ENCODE data around the gene IRAK1BP1.
A peak's percentile ranks its signal among the peaks of the same experiment; 100 is the strongest.
"Not testable (repeated sequence)": the region's sequence is repeated elsewhere in the genome, so short reads cannot be mapped to it uniquely, and the experiment has no call there.

IRAK1BP1 gene

DNA sequence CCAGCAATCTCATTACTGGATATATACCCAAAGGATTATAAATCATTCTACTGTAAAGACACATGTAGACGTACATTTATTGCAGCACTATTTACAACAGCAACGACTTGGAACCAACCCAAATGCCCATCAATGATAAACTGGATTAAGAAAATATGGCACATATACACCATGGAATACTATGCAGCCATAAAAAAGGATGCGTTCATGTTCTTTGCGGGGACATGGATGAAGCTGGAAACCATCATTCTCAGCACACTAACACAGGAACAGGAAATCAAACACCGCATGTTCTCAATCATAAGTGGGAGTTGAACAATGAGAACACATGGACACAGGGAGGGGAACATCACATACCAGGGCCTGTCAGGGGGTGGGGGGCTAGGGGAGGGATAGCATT, 22.6 kb downstream of the IRAK1BP1 start:
- DNase-seq (ENCODE audit: low spot score), result not testable (repeated sequence)

DNA sequence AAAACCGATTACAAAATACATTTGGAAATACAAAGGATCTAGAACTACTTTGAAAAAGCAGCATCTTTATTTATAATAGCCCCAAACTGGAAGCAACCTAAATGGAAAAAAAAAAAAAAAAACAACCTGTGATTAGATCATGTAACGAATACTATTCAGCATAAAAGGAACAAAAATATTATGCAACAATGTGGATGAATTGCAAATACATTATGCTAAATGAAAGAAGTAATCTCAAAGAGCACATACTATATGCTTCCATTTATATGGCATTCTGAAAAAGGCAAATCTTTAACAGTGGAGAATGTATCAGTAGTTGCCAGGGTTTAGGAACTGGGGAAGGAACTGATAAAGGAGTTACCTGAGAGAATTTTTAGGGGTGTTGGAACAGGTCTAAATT, 28.9 kb downstream of the IRAK1BP1 start:
- no peak for DNase-seq (ENCODE audit: low spot score)

DNA sequence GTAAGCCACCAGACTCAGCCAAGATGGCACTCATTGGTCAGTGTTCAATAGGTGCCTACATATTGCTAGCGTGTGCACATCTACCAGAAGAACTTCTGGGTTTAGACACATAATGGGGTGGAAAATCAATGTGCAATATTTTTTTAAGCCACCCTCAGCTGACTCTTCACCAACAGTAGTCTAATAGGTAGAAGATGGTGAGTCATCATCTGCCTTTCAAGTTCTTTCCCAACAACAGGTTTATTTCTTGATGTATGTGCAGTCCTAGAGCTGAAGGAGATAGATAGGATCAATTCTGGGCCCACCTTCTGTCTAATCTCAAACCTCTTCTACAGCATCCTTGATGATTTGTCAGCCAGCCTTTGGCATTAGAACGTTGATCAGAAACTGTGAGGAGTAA, 41.3 kb downstream of the IRAK1BP1 start:
- no peak for DNase-seq (ENCODE audit: low spot score)

DNA sequence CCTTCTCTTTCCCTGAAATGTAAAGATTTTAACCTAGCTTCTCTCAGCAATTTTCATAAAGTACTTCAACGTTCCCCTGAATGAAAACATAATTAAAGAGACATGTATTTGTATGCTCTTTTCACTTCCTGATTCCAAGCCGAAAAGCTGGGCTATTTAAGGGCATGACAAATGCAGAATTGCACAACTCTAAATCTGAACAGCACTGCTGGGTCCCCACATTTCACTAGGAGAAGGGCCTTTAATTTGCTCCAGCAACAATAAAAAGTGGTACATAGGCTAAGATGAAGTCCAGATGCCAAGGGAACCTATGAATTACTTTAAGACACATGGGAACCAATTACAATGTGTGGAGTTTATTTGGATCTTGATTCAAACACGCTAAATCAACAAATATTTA, 42.0 kb downstream of the IRAK1BP1 start:
- DNase-seq (ENCODE audit: low spot score), result no peak

GRCh38 chr6:78910010-78910409, 42.7 kb downstream of the IRAK1BP1 start:
- DNase-seq (ENCODE audit: low spot score), result no peak

GRCh38 chr6:78910591-78911171, 43.3 kb downstream of the IRAK1BP1 start:
- peak; percentile 11 for DNase-seq (ENCODE audit: low spot score)

DNA sequence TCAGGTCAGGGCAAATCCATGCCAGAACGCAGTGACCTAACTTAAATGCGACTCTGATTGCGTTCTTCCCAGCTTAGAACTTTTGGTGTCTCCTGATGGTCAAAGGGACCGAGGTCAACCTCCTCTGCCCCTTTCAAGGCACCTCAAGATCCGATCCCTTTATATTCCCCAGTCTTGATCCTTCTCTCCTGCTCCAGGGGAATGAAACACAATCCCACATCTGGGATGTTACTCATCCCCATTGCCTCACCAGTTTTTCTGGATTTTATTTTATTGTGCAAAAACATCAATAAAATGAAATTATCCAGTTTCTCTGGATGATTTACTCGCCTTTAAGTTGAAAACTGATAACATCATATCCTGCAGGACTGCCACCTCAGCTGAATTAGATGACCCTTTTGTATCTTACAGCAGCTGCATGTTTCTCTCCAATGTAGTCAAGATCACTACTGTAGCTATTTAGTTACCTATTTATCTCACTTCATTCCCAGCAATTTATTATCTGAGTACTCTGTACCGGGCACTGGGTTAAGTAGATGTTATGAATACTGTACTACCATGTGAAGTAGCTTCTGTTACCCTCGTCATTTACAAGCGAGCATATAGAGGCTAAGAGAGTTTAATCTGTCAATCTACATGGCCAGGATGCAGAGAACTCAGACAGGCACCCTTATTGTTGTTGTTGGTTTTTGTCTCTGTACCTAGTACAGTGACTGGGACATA, 44.0 kb downstream of the IRAK1BP1 start:
- no peak for DNase-seq (ENCODE audit: low spot score)

DNA sequence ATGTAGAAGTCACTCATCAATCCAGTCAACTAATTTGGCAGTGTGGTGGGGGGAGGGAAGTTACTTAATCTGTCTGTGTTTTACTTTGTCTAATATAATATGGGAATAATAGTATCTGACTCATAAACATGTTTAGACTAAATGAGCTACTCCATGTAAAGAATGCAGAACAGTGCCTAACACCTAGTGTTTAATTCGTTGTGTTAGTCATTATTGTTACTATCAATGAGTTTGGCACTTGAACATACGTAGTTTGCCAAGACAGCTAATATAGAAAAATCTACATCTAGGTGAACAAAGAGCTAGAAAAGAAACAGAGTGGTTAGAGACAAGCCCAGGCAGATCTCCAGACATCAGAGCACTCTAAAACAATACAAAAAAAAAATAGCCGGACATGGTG, 49.1 kb downstream of the IRAK1BP1 start:
- no peak for DNase-seq (ENCODE audit: low spot score)

DNA sequence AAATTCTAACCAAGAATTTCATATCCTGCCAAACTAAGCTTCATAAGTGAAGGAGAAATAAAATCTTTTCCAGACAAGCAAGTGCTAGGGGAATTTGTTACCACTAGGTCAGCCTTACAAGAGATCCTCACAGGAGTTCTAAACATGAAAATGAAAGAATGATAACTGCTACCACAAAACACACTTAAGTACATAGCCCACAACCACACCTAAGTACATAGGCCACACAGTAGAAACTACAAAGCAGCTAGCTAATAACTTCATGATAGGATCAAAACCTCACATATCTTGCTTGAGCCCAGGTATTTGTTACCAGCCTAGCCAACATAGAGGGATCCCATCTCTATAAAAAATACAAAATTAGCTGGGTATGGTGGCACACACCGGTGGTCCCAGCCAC, 50.4 kb downstream of the IRAK1BP1 start:
- no peak for DNase-seq (ENCODE audit: low spot score)

- not testable (repeated sequence) for DNase-seq (ENCODE audit: low spot score)
Measured at GRCh38 chr6:78921168-78921567, 53.8 kb downstream of the IRAK1BP1 start.

DNA sequence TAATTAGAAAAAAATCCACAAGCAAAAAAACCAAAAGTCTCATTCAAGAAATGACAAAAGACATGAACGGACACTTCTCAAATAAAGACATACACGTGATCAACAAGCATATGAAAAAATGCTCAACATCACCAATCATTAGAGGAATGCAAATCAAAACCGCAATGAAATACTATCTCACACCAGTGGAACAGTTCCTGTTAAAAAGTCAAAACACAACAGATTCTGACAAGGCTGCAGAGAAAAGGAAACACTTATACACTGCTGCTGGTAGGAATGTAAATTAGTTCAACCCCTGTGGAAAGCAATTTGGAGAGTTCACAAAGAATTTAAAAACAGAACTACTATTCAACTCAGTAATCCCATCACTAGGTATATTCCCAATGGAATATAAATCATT, 58.0 kb downstream of the IRAK1BP1 start:
- no peak for DNase-seq (ENCODE audit: low spot score)

- DNase-seq (ENCODE audit: low spot score), result no peak
Measured at GRCh38 chr6:78935553-78935952, 68.2 kb downstream of the IRAK1BP1 start.

DNA sequence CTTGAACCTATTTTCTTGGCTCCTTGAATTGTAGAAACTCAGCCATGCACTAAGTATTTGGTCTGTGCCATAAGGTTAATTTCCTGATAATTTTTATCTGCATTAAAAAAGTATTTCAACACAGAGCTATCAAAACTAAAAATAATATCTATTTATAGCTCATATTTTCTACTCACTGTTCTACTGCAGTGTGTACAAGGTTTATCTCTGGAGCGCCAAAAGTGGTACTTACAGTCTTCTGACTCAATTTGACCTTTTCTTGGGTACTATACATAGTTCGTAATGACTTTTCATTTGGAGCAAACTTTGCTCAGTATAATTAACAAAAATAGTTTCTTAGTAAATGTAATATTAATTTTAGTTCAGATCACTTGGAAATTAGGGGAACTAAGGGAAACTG, 69.2 kb downstream of the IRAK1BP1 start:
- DNase-seq (ENCODE audit: low spot score), result no peak

- DNase-seq (ENCODE audit: low spot score), result no peak
Measured at GRCh38 chr6:78942446-78942845, 75.1 kb downstream of the IRAK1BP1 start.

DNA sequence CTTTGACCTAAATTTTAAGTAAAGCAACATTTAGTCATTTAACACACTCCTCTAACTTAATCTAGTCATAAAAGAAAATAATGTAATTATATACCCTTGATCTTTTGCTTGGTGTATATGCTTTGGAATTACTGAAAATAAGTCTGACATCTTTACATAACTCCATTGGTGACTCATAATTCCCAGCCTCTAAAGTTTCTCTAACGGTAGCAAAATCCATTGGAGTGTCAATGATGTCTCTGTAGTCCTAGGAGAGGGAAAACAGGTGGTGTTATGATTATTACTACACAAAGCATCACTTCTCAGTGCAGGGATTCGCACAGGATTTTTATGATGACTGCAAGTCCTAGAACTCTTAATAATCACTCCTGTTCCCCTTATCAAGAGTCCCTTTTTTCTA, 80.2 kb downstream of the IRAK1BP1 start:
- no peak for DNase-seq (ENCODE audit: low spot score)

GRCh38 chr6:78947962-78948361, 80.6 kb downstream of the IRAK1BP1 start:
- no peak for DNase-seq (ENCODE audit: low spot score)

GRCh38 chr6:78948785-78949184, 81.4 kb downstream of the IRAK1BP1 start:
- DNase-seq (ENCODE audit: low spot score), result no peak

DNA sequence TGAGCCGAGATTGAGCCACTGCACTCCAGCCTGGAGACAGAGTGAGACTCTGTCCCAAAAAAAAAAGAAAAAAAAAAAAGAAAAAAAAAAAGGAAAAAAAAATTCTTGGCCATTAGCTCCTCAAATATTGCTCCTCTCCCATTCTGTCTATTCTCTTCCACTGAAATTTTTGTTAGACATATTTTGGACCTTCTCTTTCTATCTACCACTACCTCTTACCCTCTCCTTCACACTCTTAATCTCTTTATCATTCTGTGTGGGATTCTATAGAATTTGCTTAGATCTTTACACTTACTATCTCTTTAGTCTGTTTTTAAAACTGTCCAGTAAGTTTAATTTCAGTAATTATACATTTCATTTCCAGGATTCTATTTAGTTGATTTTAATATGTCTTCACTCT, 85.0 kb downstream of the IRAK1BP1 start:
- no peak for DNase-seq (ENCODE audit: low spot score)

All from LoVo (cell line).